NCI-H1436 treated with DMSO at 0.1 percent for 48 hours (cell line): Measurements from ENCODE around the gene STKLD1.
"Not testable (repeated sequence)": the region's sequence is repeated elsewhere in the genome, so short reads cannot be mapped to it uniquely, and the experiment has no call there.

Experiments used
- DNase-seq: peaks from one replicate; lab custom pipeline; 2025; lab: John Stamatoyannopoulos, UW

The STKLD1 gene

GRCh38 chr9:133375724-133376654 lies at the start of gene STKLD1, which contains the start of gene SURF4:
Gene STKLD1 (plus strand): TSS chr9:133376366. CDS start chr9:133376474, 108 bp downstream.
Gene SURF4 (minus strand): TSS chr9:133376060. CDS start chr9:133375969, 91 bp downstream.
- DNase-seq = peak; percentile 64

- not testable (repeated sequence) for DNase-seq
Measured at GRCh38 chr9:133327021-133327420, 49.1 kb upstream of the STKLD1 start.

GRCh38 chr9:133327834-133328484 lies 48.2 kb upstream of the STKLD1 start:
- DNase-seq = no peak

- DNase-seq = not testable (repeated sequence)
Measured at GRCh38 chr9:133329306-133330156, 46.6 kb upstream of the STKLD1 start.

GRCh38 chr9:133331221-133331620 lies 44.9 kb upstream of the STKLD1 start:
- no peak for DNase-seq

- DNase-seq = no peak
Measured at GRCh38 chr9:133331641-133332380, 44.4 kb upstream of the STKLD1 start.

- DNase-seq = no peak
Measured at GRCh38 chr9:133332381-133332730, 43.8 kb upstream of the STKLD1 start.

- no peak for DNase-seq
Measured at GRCh38 chr9:133333011-133333410, 43.2 kb upstream of the STKLD1 start.

GRCh38 chr9:133333566-133333965 lies 42.6 kb upstream of the STKLD1 start:
- DNase-seq = no peak

- DNase-seq = no peak
Measured at GRCh38 chr9:133334161-133334560, 42.0 kb upstream of the STKLD1 start.

- DNase-seq = not testable (repeated sequence)
Measured at GRCh38 chr9:133334888-133335287, 41.3 kb upstream of the STKLD1 start.

- DNase-seq = peak; percentile 29
Measured at GRCh38 chr9:133335924-133336811, 40.0 kb upstream of the STKLD1 start, which contains the start of gene SURF6. Gene SURF6 (minus strand): TSS chr9:133336188. CDS start chr9:133336132, 56 bp downstream.

GRCh38 chr9:133339641-133340040 lies 36.5 kb upstream of the STKLD1 start:
- DNase-seq = no peak

- no peak for DNase-seq
Measured at GRCh38 chr9:133340256-133340655, 35.9 kb upstream of the STKLD1 start.

GRCh38 chr9:133340916-133341315 lies 35.2 kb upstream of the STKLD1 start:
- DNase-seq = no peak

- no peak for DNase-seq
Measured at GRCh38 chr9:133341369-133342068, 34.6 kb upstream of the STKLD1 start.

GRCh38 chr9:133342069-133342406 lies 34.1 kb upstream of the STKLD1 start:
- DNase-seq = no peak

GRCh38 chr9:133342570-133342969 lies 33.6 kb upstream of the STKLD1 start:
- no peak for DNase-seq

- no peak for DNase-seq
Measured at GRCh38 chr9:133344071-133344470, 32.1 kb upstream of the STKLD1 start.

GRCh38 chr9:133344979-133345378 lies 31.2 kb upstream of the STKLD1 start:
- no peak for DNase-seq
